ENCODE data around the gene CDC73.
A peak's percentile ranks its signal among the peaks of the same experiment; 100 is the strongest.
"Not testable (repeated sequence)": the region's sequence is repeated elsewhere in the genome, so short reads cannot be mapped to it uniquely, and the experiment has no call there.

The CDC73 gene

GRCh38 chr1:193104907-193105820 is 16.7 kb upstream of the CDC73 start, which contains the start of gene GLRX2:
Gene GLRX2, minus strand, starts transcription at chr1:193105414. Its CDS starts 32 bp downstream, at chr1:193105382.
- H3K36me3 Mint-ChIP-seq (ENCODE audit: insufficient read depth): peaks cover 9% of the 10 kb centered on the region
- peaks cover 29% of the 10 kb centered on the region for H3K4me1 Mint-ChIP-seq
- H3K27me3 Mint-ChIP-seq: no peaks in the 10 kb centered on the region
- DNase-seq (ENCODE audit: low spot score in 2 of 2) (peak; percentile 25 to 30), ATAC-seq (replicated peaks; ENCODE audit: extremely low read depth, poor library complexity, severe bottlenecking) (peak; percentile 93)
- H3K27ac Mint-ChIP-seq (ENCODE audit: low read depth): peak within 1 kb of the TSS; percentile 59
- H3K9me3 Mint-ChIP-seq: no peaks in the 10 kb centered on the region
- peak within 1 kb of the TSS; percentile 90 for H3K4me3 Mint-ChIP-seq

- Mint-ChIP-seq H3K27me3 (no peaks in the 10 kb centered on the region), H3K4me3 (peak overlapping the region; percentile 90), H3K9me3 (no peaks in the 10 kb centered on the region), H3K27ac (ENCODE audit: low read depth) (peak overlapping the region; percentile 59), H3K4me1 (peaks cover 29% of the 10 kb centered on the region), H3K36me3 (ENCODE audit: insufficient read depth) (peaks cover 6% of the 10 kb centered on the region)
- ATAC-seq (replicated peaks; ENCODE audit: extremely low read depth, poor library complexity, severe bottlenecking): no peak
- DNase-seq (ENCODE audit: low spot score in 2 of 2): no peak
Observed at GRCh38 chr1:193105821-193106177, 16.0 kb upstream of the CDC73 start.

GRCh38 chr1:193108471-193108870 is 13.4 kb upstream of the CDC73 start:
- Mint-ChIP-seq H3K4me1 (peaks cover 14% of the 10 kb centered on the region), H3K27me3 (no peaks in the 10 kb centered on the region), H3K27ac (ENCODE audit: low read depth) (no peak overlapping the region), H3K4me3 (no peak overlapping the region), H3K9me3 (no peaks in the 10 kb centered on the region), H3K36me3 (ENCODE audit: insufficient read depth) (peaks cover 5% of the 10 kb centered on the region)
- ATAC-seq (replicated peaks; ENCODE audit: extremely low read depth, poor library complexity, severe bottlenecking) (no peak), DNase-seq (ENCODE audit: low spot score in 2 of 2) (no peak)

GRCh38 chr1:193109619-193110018 is 12.2 kb upstream of the CDC73 start:
- peaks cover 5% of the 10 kb centered on the region for H3K36me3 Mint-ChIP-seq (ENCODE audit: insufficient read depth)
- H3K4me3 Mint-ChIP-seq: no peak overlapping the region
- DNase-seq (ENCODE audit: low spot score in 2 of 2) (no peak), ATAC-seq (replicated peaks; ENCODE audit: extremely low read depth, poor library complexity, severe bottlenecking) (no peak)
- H3K27me3 Mint-ChIP-seq: no peaks in the 10 kb centered on the region
- H3K27ac Mint-ChIP-seq (ENCODE audit: low read depth): no peak overlapping the region
- no peaks in the 10 kb centered on the region for H3K9me3 Mint-ChIP-seq
- H3K4me1 Mint-ChIP-seq: peaks cover 6% of the 10 kb centered on the region

- peaks cover 5% of the 10 kb centered on the region for H3K4me1 Mint-ChIP-seq
- no peak for DNase-seq (ENCODE audit: low spot score in 2 of 2)
- H3K4me3 Mint-ChIP-seq: no peak overlapping the region
- H3K36me3 Mint-ChIP-seq (ENCODE audit: insufficient read depth): peaks cover 2% of the 10 kb centered on the region
- no peaks in the 10 kb centered on the region for H3K9me3 Mint-ChIP-seq
- no peaks in the 10 kb centered on the region for H3K27me3 Mint-ChIP-seq
- no peak for ATAC-seq (replicated peaks; ENCODE audit: extremely low read depth, poor library complexity, severe bottlenecking)
- no peak overlapping the region for H3K27ac Mint-ChIP-seq (ENCODE audit: low read depth)
Observed at GRCh38 chr1:193110246-193110645, 11.6 kb upstream of the CDC73 start.

- DNase-seq (ENCODE audit: low spot score in 2 of 2): no peak
- H3K9me3 Mint-ChIP-seq: no peaks in the 10 kb centered on the region
- no peaks in the 10 kb centered on the region for H3K36me3 Mint-ChIP-seq (ENCODE audit: insufficient read depth)
- H3K4me3 Mint-ChIP-seq: no peak overlapping the region
- H3K27ac Mint-ChIP-seq (ENCODE audit: low read depth): no peak overlapping the region
- H3K4me1 Mint-ChIP-seq: no peaks in the 10 kb centered on the region
- no peaks in the 10 kb centered on the region for H3K27me3 Mint-ChIP-seq
- no peak for ATAC-seq (replicated peaks; ENCODE audit: extremely low read depth, poor library complexity, severe bottlenecking)
Observed at GRCh38 chr1:193110864-193111263, 11.0 kb upstream of the CDC73 start.

GRCh38 chr1:193111641-193112090 is 10.2 kb upstream of the CDC73 start:
- no peaks in the 10 kb centered on the region for H3K36me3 Mint-ChIP-seq (ENCODE audit: insufficient read depth)
- DNase-seq (ENCODE audit: low spot score in 2 of 2): no peak

GRCh38 chr1:193113258-193113991 is 8.4 kb upstream of the CDC73 start:
- ATAC-seq (replicated peaks; ENCODE audit: extremely low read depth, poor library complexity, severe bottlenecking) (no peak), DNase-seq (ENCODE audit: low spot score in 2 of 2) (no peak)
- H3K27ac Mint-ChIP-seq (ENCODE audit: low read depth): no peak overlapping the region
- no peaks in the 10 kb centered on the region for H3K4me1 Mint-ChIP-seq
- no peak overlapping the region for H3K4me3 Mint-ChIP-seq
- no peaks in the 10 kb centered on the region for H3K9me3 Mint-ChIP-seq
- no peaks in the 10 kb centered on the region for H3K27me3 Mint-ChIP-seq
- no peaks in the 10 kb centered on the region for H3K36me3 Mint-ChIP-seq (ENCODE audit: insufficient read depth)

More at GRCh38 chr1:193111641-193112090, 10.2 kb upstream of the CDC73 start:
- Mint-ChIP-seq H3K4me3 (no peak overlapping the region), H3K9me3 (no peaks in the 10 kb centered on the region), H3K4me1 (no peaks in the 10 kb centered on the region), H3K27ac (ENCODE audit: low read depth) (no peak overlapping the region), H3K27me3 (no peaks in the 10 kb centered on the region)
- ATAC-seq (replicated peaks; ENCODE audit: extremely low read depth, poor library complexity, severe bottlenecking): no peak

GRCh38 chr1:193113992-193114332 is 7.9 kb upstream of the CDC73 start:
- no peak overlapping the region for H3K27ac Mint-ChIP-seq (ENCODE audit: low read depth)
- H3K4me1 Mint-ChIP-seq: no peaks in the 10 kb centered on the region
- ATAC-seq (replicated peaks; ENCODE audit: extremely low read depth, poor library complexity, severe bottlenecking): no peak
- DNase-seq (ENCODE audit: low spot score in 2 of 2): no peak
- no peak overlapping the region for H3K4me3 Mint-ChIP-seq
- no peaks in the 10 kb centered on the region for H3K27me3 Mint-ChIP-seq
- H3K36me3 Mint-ChIP-seq (ENCODE audit: insufficient read depth): no peaks in the 10 kb centered on the region
- no peaks in the 10 kb centered on the region for H3K9me3 Mint-ChIP-seq

- H3K9me3 Mint-ChIP-seq: no peaks in the 10 kb centered on the region
- ATAC-seq (replicated peaks; ENCODE audit: extremely low read depth, poor library complexity, severe bottlenecking) (no peak), DNase-seq (ENCODE audit: low spot score in 2 of 2) (no peak)
- H3K4me3 Mint-ChIP-seq: no peak overlapping the region
- H3K4me1 Mint-ChIP-seq: no peaks in the 10 kb centered on the region
- H3K36me3 Mint-ChIP-seq (ENCODE audit: insufficient read depth): no peaks in the 10 kb centered on the region
- H3K27ac Mint-ChIP-seq (ENCODE audit: low read depth): no peak overlapping the region
- no peaks in the 10 kb centered on the region for H3K27me3 Mint-ChIP-seq
Observed at GRCh38 chr1:193114485-193115095, 7.2 kb upstream of the CDC73 start.

GRCh38 chr1:193115629-193116227 is 6.1 kb upstream of the CDC73 start:
- DNase-seq (ENCODE audit: low spot score in 2 of 2): no peak
- Mint-ChIP-seq H3K4me1 (no peaks in the 10 kb centered on the region), H3K4me3 (no peak overlapping the region), H3K36me3 (ENCODE audit: insufficient read depth) (no peaks in the 10 kb centered on the region), H3K9me3 (no peaks in the 10 kb centered on the region), H3K27me3 (no peaks in the 10 kb centered on the region), H3K27ac (ENCODE audit: low read depth) (no peak overlapping the region)
- ATAC-seq (replicated peaks; ENCODE audit: extremely low read depth, poor library complexity, severe bottlenecking): no peak

GRCh38 chr1:193117167-193117566 is 4.7 kb upstream of the CDC73 start:
- not testable (repeated sequence) for ATAC-seq (replicated peaks; ENCODE audit: extremely low read depth, poor library complexity, severe bottlenecking); DNase-seq (ENCODE audit: low spot score in 2 of 2); H3K27me3 Mint-ChIP-seq; H3K36me3 Mint-ChIP-seq (ENCODE audit: insufficient read depth); H3K4me3 Mint-ChIP-seq; H3K4me1 Mint-ChIP-seq; H3K9me3 Mint-ChIP-seq
- H3K27ac Mint-ChIP-seq (ENCODE audit: low read depth): peak overlapping the region; percentile 10
